WTC11 (cell line): ENCODE results near the gene FBXL16. TPM values are rescaled to one million over a fixed set of nuclear protein-coding genes. Genes with fewer than 3 reads are reported as not detected.

ENCODE experiments used
- ATAC-seq: fragments of 200-7000 bp; cut with Tn5 transposase; 2 replicates; pipeline ENCODE4 v1.10.0; 2021; ENCODE audit warnings: mild to moderate bottlenecking, moderate library complexity
- CTCF ChIA-PET: fragments of 300-600 bp; sonication (Branson Sonifier 250); formaldehyde crosslinking; loops from one replicate; lab custom pipeline; 2021; ENCODE audit warnings: antibody characterized with exemption; lab: Charles Lee
- POLR2A ChIA-PET: fragments of 350-600 bp; sonication (Branson Sonifier 250); formaldehyde crosslinking; loops from one replicate; lab custom pipeline; 2021; ENCODE audit warnings: antibody characterized with exemption; lab: Charles Lee
- DNase-seq: peaks from one replicate; pipeline ENCODE4 v3.0.0; 2021; ENCODE audit warnings: low spot score
- H3K27ac Mint-ChIP-seq: 2 replicates; pipeline ENCODE4 v1.8.0; 2021; ENCODE audit warnings: mixed read lengths
- H3K27me3 Mint-ChIP-seq: 2 replicates; pipeline ENCODE4 v1.8.0; 2021; ENCODE audit warnings: low read depth, mild to moderate bottlenecking, moderate library complexity, mixed read lengths
- H3K36me3 Mint-ChIP-seq: 2 replicates; pipeline ENCODE4 v1.8.0; 2021; ENCODE audit warnings: mixed read lengths
- H3K4me1 Mint-ChIP-seq: 2 replicates; pipeline ENCODE4 v1.8.0; 2022; ENCODE audit warnings: mixed read lengths
- H3K4me3 Mint-ChIP-seq: 2 replicates; pipeline ENCODE4 v1.8.0; 2021; ENCODE audit warnings: mild to moderate bottlenecking, moderate library complexity, mixed read lengths
- H3K9me3 Mint-ChIP-seq: 2 replicates; pipeline ENCODE4 v1.8.0; 2021; ENCODE audit warnings: mixed read lengths
- AFF4 ChIP-seq: sonication (generic); formaldehyde crosslinking; IDR thresholded peaks from 2 replicates; pipeline ENCODE4 v1.8.1; 2023; ENCODE audit warnings: mild to moderate bottlenecking, missing genetic modification reagents, borderline replicate concordance
- AR ChIP-seq: fragments of 250-450 bp; sonication (Bioruptor Pico); IDR thresholded peaks from 2 replicates; pipeline ENCODE4 v1.9.0; 2021; ENCODE audit warnings: mild to moderate bottlenecking
- CBFB ChIP-seq: sonication (generic); formaldehyde crosslinking; IDR thresholded peaks from 2 replicates; pipeline ENCODE4 v1.8.1; 2022; ENCODE audit warnings: mild to moderate bottlenecking, low read depth, missing genetic modification reagents
- CREB1 ChIP-seq: sonication (generic); formaldehyde crosslinking; IDR thresholded peaks from 2 replicates; pipeline ENCODE4 v1.8.0; 2023; ENCODE audit warnings: mild to moderate bottlenecking, missing genetic modification reagents
- CREM ChIP-seq: sonication (generic); formaldehyde crosslinking; IDR thresholded peaks from 2 replicates; pipeline ENCODE4 v1.8.1; 2022; ENCODE audit warnings: mild to moderate bottlenecking, missing genetic modification reagents, moderate library complexity
- E2F4 ChIP-seq: sonication (generic); formaldehyde crosslinking; IDR thresholded peaks from 2 replicates; pipeline ENCODE4 v1.8.1; 2022; ENCODE audit warnings: low read depth, mild to moderate bottlenecking, moderate library complexity, missing genetic modification reagents, borderline replicate concordance
- GRHL2 ChIP-seq: fragments of 250-450 bp; sonication (Bioruptor Pico); IDR thresholded peaks from 2 replicates; pipeline ENCODE4 v1.8.0; 2022; ENCODE audit warnings: mild to moderate bottlenecking, moderate library complexity; ENCODE audit not compliant: insufficient replicate concordance, severe bottlenecking
- HMGA2 ChIP-seq: fragments of 250-450 bp; sonication (Bioruptor Pico); IDR thresholded peaks from 2 replicates; pipeline ENCODE4 v1.4.0; 2021; ENCODE audit warnings: mild to moderate bottlenecking, moderate library complexity
- KAT7 ChIP-seq: sonication (generic); formaldehyde crosslinking; IDR thresholded peaks from 2 replicates; pipeline ENCODE4 v1.8.1; 2023; ENCODE audit warnings: missing genetic modification reagents, mild to moderate bottlenecking, borderline replicate concordance
- MAX ChIP-seq: sonication (generic); formaldehyde crosslinking; IDR thresholded peaks from 2 replicates; pipeline ENCODE4 v1.8.0; 2022; ENCODE audit warnings: mild to moderate bottlenecking, missing genetic modification reagents
- RORB ChIP-seq: fragments of 250-450 bp; sonication (Bioruptor Pico); IDR thresholded peaks from 2 replicates; pipeline ENCODE4 v1.9.0; 2021; ENCODE audit warnings: mild to moderate bottlenecking
- SMAD4 ChIP-seq: sonication (generic); formaldehyde crosslinking; IDR thresholded peaks from 2 replicates; pipeline ENCODE4 v1.8.0; 2022; ENCODE audit warnings: mild to moderate bottlenecking, missing genetic modification reagents
- STAT6 ChIP-seq: sonication (generic); formaldehyde crosslinking; conservative IDR thresholded peaks from 2 replicates; pipeline ENCODE4 v1.8.1; 2023; ENCODE audit warnings: mild to moderate bottlenecking, low read depth, missing genetic modification reagents, moderate library complexity
- TEAD4 ChIP-seq: sonication (generic); formaldehyde crosslinking; IDR thresholded peaks from 2 replicates; pipeline ENCODE4 v1.8.0; 2022; ENCODE audit warnings: mild to moderate bottlenecking, missing genetic modification reagents
- ZNF263 ChIP-seq: sonication (generic); formaldehyde crosslinking; IDR thresholded peaks from 2 replicates; pipeline ENCODE4 v1.8.1; 2022; ENCODE audit warnings: low read depth, mild to moderate bottlenecking, moderate library complexity, missing genetic modification reagents
- ZNF512 ChIP-seq: sonication (generic); formaldehyde crosslinking; IDR thresholded peaks from 2 replicates; pipeline ENCODE4 v1.8.1; 2022; ENCODE audit warnings: missing genetic modification reagents, borderline replicate concordance
- ZNF532 ChIP-seq: fragments of 250-450 bp; sonication (Bioruptor Pico); IDR thresholded peaks from 2 replicates; pipeline ENCODE4 v1.9.0; 2021; ENCODE audit warnings: mild to moderate bottlenecking, borderline replicate concordance
- total RNA-seq: library from RNA; stranded (reverse); gene quantifications from 3 replicates; pipeline ENCODE4 v1.2.3, GENCODE V29; 2021

The FBXL16 gene
- total RNA-seq, 1 experiment from 2014 or later, result 22.7 TPM

- TF ChIP-seq ZNF512, result no peak
- no peak for TF ChIP-seq HMGA2 (CRISPR knock-in tag)
- no peak for TF ChIP-seq GRHL2 (CRISPR knock-in tag)
- no peak for TF ChIP-seq STAT6 (CRISPR knock-in tag)
Measured at GRCh38 chr16:724188-725040, 18.8 kb upstream of the FBXL16 start (continued).

- ChIA-PET CTCF (interaction anchor here (0.8 to 6.9 kb wide), 2 partner anchors 9 to 10 kb away, joined by 4 to 90 read pairs; partner anchors contain the start of gene METRN), POLR2A (no interaction called here)
- H3K9me3 Mint-ChIP-seq, result no peaks in the 10 kb centered on the region
- no peaks in the 10 kb centered on the region; the same call in 1 of the 2 replicates for H3K36me3 Mint-ChIP-seq
- H3K27me3 Mint-ChIP-seq, result peaks cover 9% of the 10 kb centered on the region
- ATAC-seq (no peak), DNase-seq (no peak)
- H3K4me1 Mint-ChIP-seq, result peaks cover 9% of the 10 kb centered on the region
- H3K4me3 Mint-ChIP-seq, result no peak overlapping the region
- H3K27ac Mint-ChIP-seq, result no peak overlapping the region
- TF ChIP-seq RORB (CRISPR knock-in tag), result no peak
- TF ChIP-seq CREB1, result no peak
- TF ChIP-seq E2F4 (CRISPR knock-in tag), result no peak
- TF ChIP-seq CREM, result no peak
- no peak for TF ChIP-seq AR (CRISPR knock-in tag)
- no peak for TF ChIP-seq MAX (CRISPR knock-in tag)
- no peak for TF ChIP-seq SMAD4 (CRISPR knock-in tag)
- TF ChIP-seq ZNF532 (CRISPR knock-in tag), result no peak
- no peak for TF ChIP-seq KAT7
- TF ChIP-seq AFF4 (CRISPR knock-in tag), result no peak
- TF ChIP-seq TEAD4, result no peak
- TF ChIP-seq ZNF263 (CRISPR knock-in tag), result no peak
- TF ChIP-seq CBFB (CRISPR knock-in tag), result no peak
Measured at GRCh38 chr16:723695-724094, 18.1 kb upstream of the FBXL16 start.
